OCI-LY1 (cell line): ENCODE data around the gene AHSA1.

Source experiments
- CTCF ChIP-seq: fragments of 200-600 bp; sonication (generic), shearing (Covaris generic); IDR thresholded peaks from 2 replicates; pipeline ENCODE4 v1.5.1; 2017; ENCODE audit warnings: mild to moderate bottlenecking, antibody characterized with exemption, low read length, moderate library complexity, mixed read lengths
- EZH2 ChIP-seq: fragments of 200-600 bp; sonication (generic), shearing (Covaris generic); IDR thresholded peaks from 2 replicates; pipeline ENCODE4 v1.8.0; 2017; ENCODE audit warnings: borderline replicate concordance, mixed run types, mild to moderate bottlenecking, antibody characterized with exemption, low read length, moderate library complexity, mixed read lengths

- TF ChIP-seq CTCF (no peak), EZH2 (no peak)
These were observed 17.7 kb downstream of the AHSA1 start for GRCh38 chr14:77475432-77476115.
